ENCODE results near the gene SH3RF1.

SH3RF1 gene

DNA sequence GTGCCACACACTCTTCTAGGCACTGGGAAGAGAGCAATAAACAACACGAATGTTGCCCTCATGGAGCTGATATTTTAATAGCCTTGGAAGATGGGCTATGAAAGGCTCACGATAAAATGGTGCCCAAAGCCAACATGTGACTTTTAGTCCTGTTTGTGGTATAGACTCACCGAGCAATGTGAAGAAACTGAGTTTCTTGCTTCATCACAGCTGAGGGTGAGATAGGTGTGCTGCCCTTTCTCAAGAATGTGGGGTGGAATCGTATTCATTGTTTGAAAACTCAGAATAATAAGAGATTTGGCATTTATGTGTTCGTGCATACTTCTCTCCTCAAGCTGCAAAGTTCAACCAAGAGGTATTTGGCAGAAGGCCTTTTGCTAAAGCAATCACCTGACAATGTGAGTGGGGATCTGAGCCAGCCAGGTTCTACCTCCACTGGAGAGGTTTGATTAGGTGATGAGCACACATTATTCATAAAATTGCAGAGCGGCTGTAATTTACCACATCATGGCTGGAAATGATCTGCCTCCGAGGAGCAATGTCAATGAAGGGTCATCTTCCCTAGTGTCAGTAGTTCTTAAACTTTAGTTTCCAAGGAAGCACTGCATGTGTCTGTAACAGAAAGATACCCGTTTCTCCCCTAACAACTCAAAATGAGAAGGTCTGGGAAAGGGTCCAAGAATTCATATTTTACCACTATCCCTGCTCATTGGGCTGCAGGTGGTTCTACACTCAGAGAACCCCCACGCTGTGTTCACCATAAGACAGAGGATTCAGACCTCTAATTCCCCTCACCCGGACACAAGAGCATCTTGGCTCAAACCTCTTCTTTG, 218.8 kb downstream of the SH3RF1 start:
- DNase-seq: no peak
- no peak for ATAC-seq (ENCODE audit: insufficient read depth, low read depth)

DNA sequence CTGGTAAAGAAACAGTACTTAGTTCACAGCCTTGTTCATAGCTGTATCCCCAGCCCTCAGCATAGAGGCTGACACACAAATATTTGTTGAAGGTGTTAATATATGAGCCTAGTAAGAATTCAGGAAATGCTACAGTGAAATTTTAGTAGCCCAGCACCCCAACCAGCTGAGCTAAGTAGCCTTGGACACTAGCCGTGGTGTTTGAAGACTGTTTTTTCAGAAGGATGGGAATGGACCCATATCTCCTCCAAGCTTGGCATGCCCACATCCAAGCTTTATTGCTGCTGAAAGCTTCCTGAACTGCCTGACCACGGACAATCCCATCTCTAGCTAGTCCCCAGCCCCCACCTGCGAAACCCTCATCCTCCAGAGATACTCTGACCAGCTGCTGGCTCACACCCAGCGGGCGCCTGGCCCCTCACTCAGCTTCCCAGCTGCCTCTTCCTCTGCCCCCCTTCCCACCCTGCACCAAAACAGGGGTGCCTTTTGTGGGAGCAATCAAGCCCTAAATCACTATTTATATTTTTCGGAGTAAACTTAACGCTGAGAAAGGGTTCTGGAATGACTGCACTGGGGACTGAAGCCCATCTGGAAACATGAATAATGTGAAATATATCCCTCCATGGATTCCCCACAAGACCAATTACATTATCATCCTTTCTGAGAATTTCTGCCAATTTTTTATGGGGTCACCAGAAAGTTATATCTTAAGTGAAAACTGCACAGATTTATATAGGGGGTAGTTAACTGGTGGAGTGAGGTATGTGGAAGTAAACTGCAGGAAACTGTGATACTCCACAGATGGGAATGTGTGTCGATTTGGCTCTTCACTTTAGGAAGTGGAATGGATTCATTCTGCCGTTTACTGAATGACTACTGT, 219.6 kb downstream of the SH3RF1 start:
- no peak for ATAC-seq (ENCODE audit: insufficient read depth, low read depth)
- H3K27ac ChIP-seq (ENCODE audit: low read length): no peak overlapping the region
- no peak for DNase-seq
- no peaks in the 10 kb centered on the region for H3K4me1 ChIP-seq (ENCODE audit: insufficient read depth, low read length)
- H3K4me3 ChIP-seq (ENCODE audit: low read depth in 1 of 2, low read length in 2 of 2): no peak overlapping the region
- no peaks in the 10 kb centered on the region for H3K9me3 ChIP-seq (ENCODE audit: insufficient read depth, low read length, severe bottlenecking)
- no peak overlapping the region for H2AFZ ChIP-seq (ENCODE audit: low read depth, low read length)
- H3K79me2 ChIP-seq (ENCODE audit: insufficient read depth, low read length): no peaks in the 10 kb centered on the region
- H4K20me1 ChIP-seq (ENCODE audit: insufficient read depth, low read length): no peaks in the 10 kb centered on the region
- TF ChIP-seq, protein P1, sequence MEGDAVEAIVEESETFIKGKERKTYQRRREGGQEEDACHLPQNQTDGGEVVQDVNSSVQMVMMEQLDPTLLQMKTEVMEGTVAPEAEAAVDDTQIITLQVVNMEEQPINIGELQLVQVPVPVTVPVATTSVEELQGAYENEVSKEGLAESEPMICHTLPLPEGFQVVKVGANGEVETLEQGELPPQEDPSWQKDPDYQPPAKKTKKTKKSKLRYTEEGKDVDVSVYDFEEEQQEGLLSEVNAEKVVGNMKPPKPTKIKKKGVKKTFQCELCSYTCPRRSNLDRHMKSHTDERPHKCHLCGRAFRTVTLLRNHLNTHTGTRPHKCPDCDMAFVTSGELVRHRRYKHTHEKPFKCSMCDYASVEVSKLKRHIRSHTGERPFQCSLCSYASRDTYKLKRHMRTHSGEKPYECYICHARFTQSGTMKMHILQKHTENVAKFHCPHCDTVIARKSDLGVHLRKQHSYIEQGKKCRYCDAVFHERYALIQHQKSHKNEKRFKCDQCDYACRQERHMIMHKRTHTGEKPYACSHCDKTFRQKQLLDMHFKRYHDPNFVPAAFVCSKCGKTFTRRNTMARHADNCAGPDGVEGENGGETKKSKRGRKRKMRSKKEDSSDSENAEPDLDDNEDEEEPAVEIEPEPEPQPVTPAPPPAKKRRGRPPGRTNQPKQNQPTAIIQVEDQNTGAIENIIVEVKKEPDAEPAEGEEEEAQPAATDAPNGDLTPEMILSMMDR (IDR thresholded peaks at IDR 0.05; ENCODE audit: borderline replicate concordance, extremely low read depth, low read length, poor library complexity, severe bottlenecking): no peak
- no peak for TF ChIP-seq EZH2 (IDR thresholded peaks at IDR 0.05; ENCODE audit: borderline replicate concordance, low read depth, low read length, severe bottlenecking)
- no peaks in the 10 kb centered on the region for H3K27me3 ChIP-seq (ENCODE audit: insufficient read depth, low read length, poor library complexity)
- H3K4me2 ChIP-seq (ENCODE audit: insufficient read depth, low read length): no peak overlapping the region
- no peak overlapping the region for H3K9ac ChIP-seq (ENCODE audit: low read depth, low read length)
- H3K36me3 ChIP-seq (ENCODE audit: insufficient read depth, low read length): no peaks in the 10 kb centered on the region

More for the DNA sequence above, 218.8 kb downstream of the SH3RF1 start:
- Histone ChIP-seq H3K27me3 (ENCODE audit: insufficient read depth, low read length, poor library complexity) (no peaks in the 10 kb centered on the region), H3K27ac (ENCODE audit: low read length) (no peak overlapping the region), H4K20me1 (ENCODE audit: insufficient read depth, low read length) (no peaks in the 10 kb centered on the region), H2AFZ (ENCODE audit: low read depth, low read length) (no peak overlapping the region), H3K79me2 (ENCODE audit: insufficient read depth, low read length) (no peaks in the 10 kb centered on the region), H3K4me2 (ENCODE audit: insufficient read depth, low read length) (no peak overlapping the region), H3K4me1 (ENCODE audit: insufficient read depth, low read length) (no peaks in the 10 kb centered on the region), H3K9me3 (ENCODE audit: insufficient read depth, low read length, severe bottlenecking) (no peaks in the 10 kb centered on the region), H3K4me3 (ENCODE audit: low read depth in 1 of 2, low read length in 2 of 2) (no peak overlapping the region), H3K9ac (ENCODE audit: low read depth, low read length) (no peak overlapping the region), H3K36me3 (ENCODE audit: insufficient read depth, low read length) (no peaks in the 10 kb centered on the region)
- TF ChIP-seq EZH2 (IDR thresholded peaks at IDR 0.05; ENCODE audit: borderline replicate concordance, low read depth, low read length, severe bottlenecking): no peak
- TF ChIP-seq, protein P1 (IDR thresholded peaks at IDR 0.05; ENCODE audit: borderline replicate concordance, extremely low read depth, low read length, poor library complexity, severe bottlenecking): no peak

DNA sequence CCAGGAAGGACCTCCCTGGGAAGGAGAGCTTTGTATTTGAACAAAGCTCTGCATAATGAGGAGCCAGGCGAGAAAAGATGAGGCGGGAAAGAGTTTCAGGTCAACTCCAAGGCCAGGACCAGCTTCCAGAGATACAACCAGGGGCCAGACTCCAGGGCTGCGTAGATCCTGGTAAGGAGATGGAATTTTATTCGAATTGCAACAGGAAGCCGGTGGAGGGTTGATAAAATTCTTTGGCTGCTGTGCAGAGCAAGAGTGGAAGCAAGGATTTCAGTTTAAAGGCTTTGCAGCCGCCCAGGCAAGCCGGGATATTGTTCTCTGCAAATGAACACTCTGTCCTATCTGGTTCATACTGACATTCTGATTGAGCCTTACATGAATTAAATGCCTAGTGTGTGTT, 220.5 kb downstream of the SH3RF1 start:
- no peak overlapping the region for H3K4me3 ChIP-seq (ENCODE audit: low read depth in 1 of 2, low read length in 2 of 2)
- no peaks in the 10 kb centered on the region for H4K20me1 ChIP-seq (ENCODE audit: insufficient read depth, low read length)
- DNase-seq (no peak), ATAC-seq (ENCODE audit: insufficient read depth, low read depth) (no peak)
- H3K4me1 ChIP-seq (ENCODE audit: insufficient read depth, low read length): no peaks in the 10 kb centered on the region
- no peak overlapping the region for H2AFZ ChIP-seq (ENCODE audit: low read depth, low read length)
- no peaks in the 10 kb centered on the region for H3K36me3 ChIP-seq (ENCODE audit: insufficient read depth, low read length)
- H3K27ac ChIP-seq (ENCODE audit: low read length): no peak overlapping the region
- no peaks in the 10 kb centered on the region for H3K9me3 ChIP-seq (ENCODE audit: insufficient read depth, low read length, severe bottlenecking)
- H3K4me2 ChIP-seq (ENCODE audit: insufficient read depth, low read length): no peak overlapping the region
- no peak for TF ChIP-seq EZH2 (IDR thresholded peaks at IDR 0.05; ENCODE audit: borderline replicate concordance, low read depth, low read length, severe bottlenecking)
- TF ChIP-seq, protein P1 (IDR thresholded peaks at IDR 0.05; ENCODE audit: borderline replicate concordance, extremely low read depth, low read length, poor library complexity, severe bottlenecking): no peak
- no peaks in the 10 kb centered on the region for H3K79me2 ChIP-seq (ENCODE audit: insufficient read depth, low read length)
- H3K27me3 ChIP-seq (ENCODE audit: insufficient read depth, low read length, poor library complexity): no peaks in the 10 kb centered on the region
- no peak overlapping the region for H3K9ac ChIP-seq (ENCODE audit: low read depth, low read length)

All from DND-41 (cell line).